Measurements from ENCODE around the gene ATP8A1. TPM values are rescaled to one million over a fixed set of nuclear protein-coding genes. Genes with fewer than 3 reads are reported as not detected.

ATP8A1 gene
- total RNA-seq, 2 donors from 2014 or later: 37.4 to 70.9 TPM

- H3K9me3 ChIP-seq: no peaks in the 10 kb centered on the region
- H3K27ac ChIP-seq: no peak overlapping the region
- H3K27me3 ChIP-seq: no peaks in the 10 kb centered on the region
- no peak for ATAC-seq
- intact Hi-C loops (cut with DNase I): no loop called here
- no peaks in the 10 kb centered on the region for H3K36me3 ChIP-seq (replicated peaks in 1 of 2; ENCODE audit: insufficient read depth in 1 of 2, low read depth in 2 of 2)
- no peaks in the 10 kb centered on the region for H3K4me1 ChIP-seq
- no peak overlapping the region for H3K4me3 ChIP-seq
- no peak for TF ChIP-seq CTCF (IDR thresholded peaks at IDR 0.05)
- no peak for TF ChIP-seq POLR2A (IDR thresholded peaks at IDR 0.05)
- 0% methylated on average over 1 of the region's 1 CpG for WGBS, 2 donors
- no peak for DNase-seq
These were observed 33.6 kb upstream of the ATP8A1 start for GRCh38 chr4:42690537-42690936.

GRCh38 chr4:42683393-42683792 lies 26.5 kb upstream of the ATP8A1 start:
- Histone ChIP-seq H3K9me3 (no peaks in the 10 kb centered on the region), H3K36me3 (replicated peaks in 1 of 2; ENCODE audit: insufficient read depth in 1 of 2, low read depth in 2 of 2) (no peaks in the 10 kb centered on the region), H3K27ac (no peak overlapping the region), H3K4me3 (no peak overlapping the region), H3K27me3 (no peaks in the 10 kb centered on the region), H3K4me1 (no peaks in the 10 kb centered on the region)
- intact Hi-C loops (cut with DNase I): no loop called here
- TF ChIP-seq CTCF (IDR thresholded peaks at IDR 0.05): no peak
- no peak for TF ChIP-seq POLR2A (IDR thresholded peaks at IDR 0.05)
- DNase-seq: no peak
- no peak for ATAC-seq

GRCh38 chr4:42678512-42678911 lies 21.6 kb upstream of the ATP8A1 start:
- DNase-seq (no peak), ATAC-seq (no peak)
- Histone ChIP-seq H3K9me3 (no peaks in the 10 kb centered on the region), H3K4me1 (no peaks in the 10 kb centered on the region), H3K36me3 (replicated peaks in 1 of 2; ENCODE audit: insufficient read depth in 1 of 2, low read depth in 2 of 2) (no peaks in the 10 kb centered on the region), H3K27ac (no peak overlapping the region), H3K4me3 (no peak overlapping the region), H3K27me3 (no peaks in the 10 kb centered on the region)
- 90 to 92% methylated on average over 1 of the region's 1 CpG for WGBS, 2 donors
- TF ChIP-seq CTCF (IDR thresholded peaks at IDR 0.05): no peak
- no peak for TF ChIP-seq POLR2A (IDR thresholded peaks at IDR 0.05)
- intact Hi-C loops (cut with DNase I): no loop called here

- Histone ChIP-seq H3K27ac (no peak overlapping the region), H3K9me3 (no peaks in the 10 kb centered on the region), H3K4me3 (no peak overlapping the region), H3K36me3 (replicated peaks in 1 of 2; ENCODE audit: insufficient read depth in 1 of 2, low read depth in 2 of 2) (no peaks in the 10 kb centered on the region), H3K4me1 (peaks cover 3% of the 10 kb centered on the region), H3K27me3 (no peaks in the 10 kb centered on the region)
- no peak for DNase-seq
- 60 to 77% methylated on average over 8 of the region's 8 CpGs for WGBS, 2 donors
- no peak for ATAC-seq
- intact Hi-C loops (cut with DNase I): no loop called here
- no peak for TF ChIP-seq CTCF (IDR thresholded peaks at IDR 0.05)
- no peak for TF ChIP-seq POLR2A (IDR thresholded peaks at IDR 0.05)
These were observed 19.4 kb upstream of the ATP8A1 start for GRCh38 chr4:42676066-42676951.

GRCh38 chr4:42673082-42673425 lies 16.1 kb upstream of the ATP8A1 start:
- peaks cover 3% of the 10 kb centered on the region for H3K4me1 ChIP-seq
- ATAC-seq (peak; percentile 63), DNase-seq (peak in 3 of 4 donors; percentile 20 to 47 (median 25))
- H3K27me3 ChIP-seq: no peaks in the 10 kb centered on the region
- TF ChIP-seq CTCF (IDR thresholded peaks at IDR 0.05) (no peak), POLR2A (IDR thresholded peaks at IDR 0.05) (no peak)
- H3K4me3 ChIP-seq: no peak overlapping the region
- 8 to 13% methylated on average over 2 of the region's 2 CpGs for WGBS, 2 donors
- intact Hi-C loops (cut with DNase I): no loop called here
- no peak overlapping the region for H3K27ac ChIP-seq
- no peaks in the 10 kb centered on the region for H3K9me3 ChIP-seq
- H3K36me3 ChIP-seq (replicated peaks in 1 of 2; ENCODE audit: insufficient read depth in 1 of 2, low read depth in 2 of 2): no peaks in the 10 kb centered on the region

Data from body of pancreas (tissue), 4 donors.